Measurements from ENCODE around the gene CEP95. TPM values are rescaled to one million over a fixed set of nuclear protein-coding genes. Genes with fewer than 3 reads are reported as not detected.

Gene CEP95
- total RNA-seq, 4 donors from 2014 or later: 6.5 to 18.8 (median 17.7) TPM

DNA sequence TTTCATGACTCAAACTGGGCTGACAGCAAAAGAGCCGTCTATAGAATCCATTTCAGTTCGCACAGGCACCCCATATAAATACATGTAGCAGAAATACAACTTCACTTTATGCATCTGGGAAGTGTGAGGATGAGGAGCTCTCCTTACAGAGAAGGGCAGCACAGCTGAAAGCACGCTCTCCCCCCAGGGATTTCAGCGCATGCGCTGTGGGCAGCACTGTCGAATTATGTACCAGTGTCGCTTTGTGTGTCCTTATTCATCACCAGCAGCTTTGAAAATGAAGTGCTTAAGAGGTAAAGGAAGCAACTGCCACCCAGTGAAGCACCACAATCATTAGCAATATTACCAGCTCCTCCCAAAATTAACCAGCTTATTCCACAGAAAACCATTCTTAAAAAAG is 39.9 kb downstream of the CEP95 start:
- intact Hi-C loops (cut with DNase I; ENCODE audit: low total_unique reads): no loop called here
- in situ Hi-C loops (cut with MboI; ENCODE audit: low sequenced_read_pairs in 4 of 4): no loop called here
- H3K4me3 ChIP-seq: no peak overlapping the region
- no peaks in the 10 kb centered on the region for H3K27me3 ChIP-seq
- ATAC-seq: no peak
- peaks cover 0 to 54% of the 10 kb centered on the region in 2 donors for H3K36me3 ChIP-seq
- no peak overlapping the region for H3K27ac ChIP-seq
- TF ChIP-seq, protein P1, sequence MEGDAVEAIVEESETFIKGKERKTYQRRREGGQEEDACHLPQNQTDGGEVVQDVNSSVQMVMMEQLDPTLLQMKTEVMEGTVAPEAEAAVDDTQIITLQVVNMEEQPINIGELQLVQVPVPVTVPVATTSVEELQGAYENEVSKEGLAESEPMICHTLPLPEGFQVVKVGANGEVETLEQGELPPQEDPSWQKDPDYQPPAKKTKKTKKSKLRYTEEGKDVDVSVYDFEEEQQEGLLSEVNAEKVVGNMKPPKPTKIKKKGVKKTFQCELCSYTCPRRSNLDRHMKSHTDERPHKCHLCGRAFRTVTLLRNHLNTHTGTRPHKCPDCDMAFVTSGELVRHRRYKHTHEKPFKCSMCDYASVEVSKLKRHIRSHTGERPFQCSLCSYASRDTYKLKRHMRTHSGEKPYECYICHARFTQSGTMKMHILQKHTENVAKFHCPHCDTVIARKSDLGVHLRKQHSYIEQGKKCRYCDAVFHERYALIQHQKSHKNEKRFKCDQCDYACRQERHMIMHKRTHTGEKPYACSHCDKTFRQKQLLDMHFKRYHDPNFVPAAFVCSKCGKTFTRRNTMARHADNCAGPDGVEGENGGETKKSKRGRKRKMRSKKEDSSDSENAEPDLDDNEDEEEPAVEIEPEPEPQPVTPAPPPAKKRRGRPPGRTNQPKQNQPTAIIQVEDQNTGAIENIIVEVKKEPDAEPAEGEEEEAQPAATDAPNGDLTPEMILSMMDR (IDR thresholded peaks at IDR 0.05 in 4 of 5, conservative IDR thresholded peaks at IDR 0.05 in 1 of 5): no peak
- TF ChIP-seq POLR2A (IDR thresholded peaks at IDR 0.05): no peak
- DNase-seq: no peak
- H3K4me1 ChIP-seq: no peaks in the 10 kb centered on the region
- no peaks in the 10 kb centered on the region for H3K9me3 ChIP-seq

- no peaks in the 10 kb centered on the region for H3K4me1 ChIP-seq
- no peaks in the 10 kb centered on the region for H3K9me3 ChIP-seq
- in situ Hi-C loops (cut with MboI; ENCODE audit: low sequenced_read_pairs in 4 of 4): no loop called here
- no peaks in the 10 kb centered on the region for H3K27me3 ChIP-seq
- intact Hi-C loops (cut with DNase I; ENCODE audit: low total_unique reads): no loop called here
- ATAC-seq (no peak), DNase-seq (no peak)
- TF ChIP-seq POLR2A (IDR thresholded peaks at IDR 0.05): no peak
- TF ChIP-seq, protein P1 (IDR thresholded peaks at IDR 0.05 in 4 of 5, conservative IDR thresholded peaks at IDR 0.05 in 1 of 5): no peak
- no peak overlapping the region for H3K4me3 ChIP-seq
- H3K36me3 ChIP-seq: peaks cover 0 to 51% of the 10 kb centered on the region in 2 donors
- H3K27ac ChIP-seq: no peak overlapping the region
Measured at GRCh38 chr17:64547319-64547718, 40.5 kb downstream of the CEP95 start.

- H3K27me3 ChIP-seq: no peaks in the 10 kb centered on the region
- H3K27ac ChIP-seq: no peak overlapping the region
- ATAC-seq (no peak), DNase-seq (no peak)
- intact Hi-C loops (cut with DNase I; ENCODE audit: low total_unique reads) (no loop called here), in situ Hi-C loops (cut with MboI; ENCODE audit: low sequenced_read_pairs in 4 of 4) (no loop called here)
- TF ChIP-seq, protein P1 (IDR thresholded peaks at IDR 0.05 in 4 of 5, conservative IDR thresholded peaks at IDR 0.05 in 1 of 5): no peak
- TF ChIP-seq POLR2A (IDR thresholded peaks at IDR 0.05): no peak
- H3K36me3 ChIP-seq: peaks cover 0 to 39% of the 10 kb centered on the region in 2 donors
- no peak overlapping the region for H3K4me3 ChIP-seq
- no peaks in the 10 kb centered on the region for H3K4me1 ChIP-seq
- no peaks in the 10 kb centered on the region for H3K9me3 ChIP-seq
Measured at GRCh38 chr17:64551461-64551860, 44.7 kb downstream of the CEP95 start.

DNA sequence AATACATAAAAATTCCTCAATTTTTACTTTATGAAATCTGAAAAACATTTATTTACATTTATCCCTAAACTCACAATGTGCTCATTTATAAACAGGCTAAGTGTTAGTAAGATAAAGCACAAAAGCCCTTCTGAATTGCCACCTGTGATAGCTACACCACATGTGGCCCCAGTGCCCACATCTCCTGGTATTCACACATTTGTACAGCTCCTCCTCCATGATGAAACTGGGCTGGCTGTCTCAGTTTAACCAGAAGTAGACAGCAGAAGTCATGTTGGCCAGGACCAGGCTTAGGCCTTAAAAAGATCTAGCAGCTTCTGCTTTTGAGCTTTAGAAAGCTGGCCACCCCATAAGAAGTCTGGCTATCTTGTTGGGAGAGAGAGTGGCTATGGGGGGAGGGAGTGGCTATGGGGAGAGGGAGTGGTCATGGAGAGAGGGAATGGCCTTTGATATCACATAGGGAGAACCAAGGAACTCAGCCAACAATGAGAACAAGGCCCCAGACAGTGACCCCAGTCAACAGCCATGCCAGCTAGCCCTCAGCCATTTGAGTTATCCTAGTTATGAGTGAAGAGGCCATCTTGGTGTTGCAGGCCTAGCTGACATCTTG is 47.4 kb downstream of the CEP95 start:
- ATAC-seq: no peak
- Histone ChIP-seq H3K27me3 (no peaks in the 10 kb centered on the region), H3K36me3 (peaks cover 0 to 31% of the 10 kb centered on the region in 2 donors), H3K4me3 (no peak overlapping the region), H3K27ac (no peak overlapping the region), H3K4me1 (no peaks in the 10 kb centered on the region), H3K9me3 (no peaks in the 10 kb centered on the region)
- TF ChIP-seq, protein P1 (IDR thresholded peaks at IDR 0.05 in 4 of 5, conservative IDR thresholded peaks at IDR 0.05 in 1 of 5): no peak
- TF ChIP-seq POLR2A (IDR thresholded peaks at IDR 0.05): no peak
- in situ Hi-C loops (cut with MboI; ENCODE audit: low sequenced_read_pairs in 4 of 4) (no loop called here), intact Hi-C loops (cut with DNase I; ENCODE audit: low total_unique reads) (no loop called here)
- DNase-seq: no peak

DNA sequence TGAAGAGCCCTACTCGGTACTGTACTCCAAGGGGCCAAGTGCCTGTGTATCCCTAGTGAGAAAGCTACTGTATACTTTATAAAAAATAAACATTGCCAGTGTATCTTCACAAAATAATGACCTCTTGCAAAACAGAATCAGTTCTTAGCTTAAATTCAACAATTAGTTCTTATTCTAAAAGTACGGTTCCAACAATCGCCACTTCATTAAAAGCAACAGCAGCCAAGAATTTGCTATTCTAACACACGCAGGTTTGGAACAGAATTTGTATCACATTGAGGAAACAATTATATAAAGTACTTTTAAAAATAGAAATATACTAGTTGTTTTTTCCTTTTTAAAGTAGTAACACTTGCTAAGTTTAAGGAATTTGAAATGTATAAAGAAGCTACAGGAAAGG is 48.5 kb downstream of the CEP95 start:
- intact Hi-C loops (cut with DNase I; ENCODE audit: low total_unique reads) (no loop called here), in situ Hi-C loops (cut with MboI; ENCODE audit: low sequenced_read_pairs in 4 of 4) (no loop called here)
- no peak for DNase-seq
- H3K36me3 ChIP-seq: peaks cover 0 to 33% of the 10 kb centered on the region in 2 donors
- H3K4me3 ChIP-seq: no peak overlapping the region
- H3K9me3 ChIP-seq: no peaks in the 10 kb centered on the region
- no peak for ATAC-seq
- H3K27ac ChIP-seq: no peak overlapping the region
- no peak for TF ChIP-seq POLR2A (IDR thresholded peaks at IDR 0.05)
- TF ChIP-seq, protein P1 (IDR thresholded peaks at IDR 0.05 in 4 of 5, conservative IDR thresholded peaks at IDR 0.05 in 1 of 5): no peak
- H3K4me1 ChIP-seq: no peaks in the 10 kb centered on the region
- no peaks in the 10 kb centered on the region for H3K27me3 ChIP-seq
